ENCODE data around the gene TP53BP2.

TP53BP2 gene

GRCh38 chr1:223793716-223794115, 52.0 kb downstream of the TP53BP2 start:
- DNase-seq: no peak

GRCh38 chr1:223792046-223792445, 53.7 kb downstream of the TP53BP2 start:
- DNase-seq: no peak

- DNase-seq: peak; percentile 99
Observed at GRCh38 chr1:223788746-223789415, 56.9 kb downstream of the TP53BP2 start.

- DNase-seq: no peak
Observed at GRCh38 chr1:223785808-223786207, 59.9 kb downstream of the TP53BP2 start.

GRCh38 chr1:223784541-223784940, 61.2 kb downstream of the TP53BP2 start:
- DNase-seq: no peak

- no peak for DNase-seq
Observed at GRCh38 chr1:223783676-223784075, 62.1 kb downstream of the TP53BP2 start.

- DNase-seq: no peak
Observed at GRCh38 chr1:223780949-223781348, 64.8 kb downstream of the TP53BP2 start.

- no peak for DNase-seq
Observed at GRCh38 chr1:223780318-223780717, 65.4 kb downstream of the TP53BP2 start.

- DNase-seq: no peak
Observed at GRCh38 chr1:223776826-223777454, 68.8 kb downstream of the TP53BP2 start.

GRCh38 chr1:223776075-223776814, 69.5 kb downstream of the TP53BP2 start:
- DNase-seq: peak; percentile 78

GRCh38 chr1:223775711-223776074, 70.1 kb downstream of the TP53BP2 start:
- DNase-seq: no peak

- no peak for DNase-seq
Observed at GRCh38 chr1:223775054-223775453, 70.7 kb downstream of the TP53BP2 start.

GRCh38 chr1:223774134-223774814, 71.5 kb downstream of the TP53BP2 start:
- no peak for DNase-seq

GRCh38 chr1:223772771-223773160, 73.0 kb downstream of the TP53BP2 start:
- DNase-seq: no peak

- DNase-seq: peak; percentile 98
Observed at GRCh38 chr1:223771814-223772770, 73.7 kb downstream of the TP53BP2 start.

GRCh38 chr1:223771469-223771813, 74.3 kb downstream of the TP53BP2 start:
- DNase-seq: no peak

- DNase-seq: no peak
Observed at GRCh38 chr1:223770621-223771315, 75.0 kb downstream of the TP53BP2 start.

- no peak for DNase-seq
Observed at GRCh38 chr1:223765719-223766340, 79.9 kb downstream of the TP53BP2 start.

GRCh38 chr1:223765036-223765718, 80.6 kb downstream of the TP53BP2 start:
- DNase-seq: no peak

- DNase-seq: no peak
Observed at GRCh38 chr1:223763881-223764280, 81.9 kb downstream of the TP53BP2 start.

GRCh38 chr1:223763251-223763650, 82.5 kb downstream of the TP53BP2 start:
- no peak for DNase-seq

Measured in hematopoietic multipotent progenitor cell treated with erythropoietin and hydrocortisone succinate and interleukin-3 and kit ligand, for 8 days (in vitro differentiated cells).